ENCODE results near the gene HEMGN. TPM values are rescaled to one million over a fixed set of nuclear protein-coding genes. Genes with fewer than 3 reads are reported as not detected.
A peak's percentile ranks its signal among the peaks of the same experiment; 100 is the strongest.

HEMGN gene
- total and polyA plus RNA-seq, 2 experiments from 2014 or later = not detected

- DNase-seq (ENCODE audit: low spot score) = no peak
- H2AFZ ChIP-seq = no peak overlapping the region
- TF ChIP-seq CTCF (IDR thresholded peaks at IDR 0.05; ENCODE audit: poor library complexity) (no peak), EZH2phosphoT487 (IDR thresholded peaks at IDR 0.05; ENCODE audit: low read depth, severe bottlenecking, unreplicated experiment) (no peak), EZH2 (IDR thresholded peaks at IDR 0.05; ENCODE audit: borderline replicate concordance) (no peak)
These were observed 46.2 kb downstream of the HEMGN start for GRCh38 chr9:97891736-97892135.

GRCh38 chr9:97889941-97890887, 47.8 kb downstream of the HEMGN start:
- H4K20me1 ChIP-seq (ENCODE audit: insufficient read depth, poor library complexity, severe bottlenecking) = no peaks in the 10 kb centered on the region
- TF ChIP-seq EZH2phosphoT487 (IDR thresholded peaks at IDR 0.05; ENCODE audit: low read depth, severe bottlenecking, unreplicated experiment) (no peak), CTCF (IDR thresholded peaks at IDR 0.05; ENCODE audit: poor library complexity) (peak; percentile 53)
- no peak overlapping the region for H2AFZ ChIP-seq
- H3K27me3 ChIP-seq = no peaks in the 10 kb centered on the region
- DNase-seq (ENCODE audit: low spot score) = no peak
- H3K4me1 ChIP-seq (ENCODE audit: insufficient read depth) = no peaks in the 10 kb centered on the region
- no peak overlapping the region for H3K27ac ChIP-seq
- H3K4me3 ChIP-seq = no peak overlapping the region
- no peaks in the 10 kb centered on the region for H3K9me2 ChIP-seq (replicated peaks; ENCODE audit: insufficient read depth)
- no peak overlapping the region for H3K4me2 ChIP-seq
- 46% methylated on average over 9 of the region's 9 CpGs for WGBS (ENCODE audit: low lambda C conversion rate, missing lambda C conversion rate)
- H3K9me3 ChIP-seq (ENCODE audit: low read depth) = no peaks in the 10 kb centered on the region
- no peaks in the 10 kb centered on the region for H3K36me3 ChIP-seq (replicated peaks; ENCODE audit: insufficient read depth, low read depth)
- no peaks in the 10 kb centered on the region for H3K79me2 ChIP-seq

More at GRCh38 chr9:97891736-97892135, 46.2 kb downstream of the HEMGN start:
- H3K4me2 ChIP-seq = no peak overlapping the region
- H4K20me1 ChIP-seq (ENCODE audit: insufficient read depth, poor library complexity, severe bottlenecking) = no peaks in the 10 kb centered on the region
- no peak overlapping the region for H3K27ac ChIP-seq
- H3K4me1 ChIP-seq (ENCODE audit: insufficient read depth) = no peaks in the 10 kb centered on the region
- H3K36me3 ChIP-seq (replicated peaks; ENCODE audit: insufficient read depth, low read depth) = no peaks in the 10 kb centered on the region
- H3K9me3 ChIP-seq (ENCODE audit: low read depth) = no peaks in the 10 kb centered on the region
- no peak overlapping the region for H3K4me3 ChIP-seq
- WGBS (ENCODE audit: low lambda C conversion rate, missing lambda C conversion rate) = 86% methylated on average over 5 of the region's 5 CpGs
- no peaks in the 10 kb centered on the region for H3K27me3 ChIP-seq
- H3K79me2 ChIP-seq = no peaks in the 10 kb centered on the region
- H3K9me2 ChIP-seq (replicated peaks; ENCODE audit: insufficient read depth) = no peaks in the 10 kb centered on the region

- Histone ChIP-seq H3K79me2 (no peaks in the 10 kb centered on the region), H3K27me3 (no peaks in the 10 kb centered on the region), H3K4me2 (no peak overlapping the region), H3K36me3 (replicated peaks; ENCODE audit: insufficient read depth, low read depth) (no peaks in the 10 kb centered on the region), H3K4me1 (ENCODE audit: insufficient read depth) (no peaks in the 10 kb centered on the region), H3K9me3 (ENCODE audit: low read depth) (no peaks in the 10 kb centered on the region), H2AFZ (no peak overlapping the region), H3K4me3 (no peak overlapping the region), H3K9me2 (replicated peaks; ENCODE audit: insufficient read depth) (no peaks in the 10 kb centered on the region), H3K27ac (no peak overlapping the region), H4K20me1 (ENCODE audit: insufficient read depth, poor library complexity, severe bottlenecking) (no peaks in the 10 kb centered on the region)
- DNase-seq (ENCODE audit: low spot score) = no peak
- TF ChIP-seq EZH2phosphoT487 (IDR thresholded peaks at IDR 0.05; ENCODE audit: low read depth, severe bottlenecking, unreplicated experiment) (no peak), EZH2 (IDR thresholded peaks at IDR 0.05; ENCODE audit: borderline replicate concordance) (no peak), CTCF (IDR thresholded peaks at IDR 0.05; ENCODE audit: poor library complexity) (no peak)
- 82% methylated on average over 4 of the region's 4 CpGs for WGBS (ENCODE audit: low lambda C conversion rate, missing lambda C conversion rate)
These were observed 57.6 kb downstream of the HEMGN start for GRCh38 chr9:97880336-97880735.

Small RNA genes lying within 50 kb of the gene (small RNA-seq; reads per million reads assigned to genes)
- not detected for gene RF00019

Other genes with a start within 250 kb of the HEMGN start
- 7.7 and 12.6 TPM in 2 replicates for gene XPA, start 240.8 kb downstream of the HEMGN start, total RNA-seq
- gene XPA, start 240.8 kb downstream of the HEMGN start, polyA plus RNA-seq = 18.5 and 18.6 TPM in 2 replicates
- gene FOXE1, start 84.9 kb downstream of the HEMGN start, total RNA-seq = 0.67 and 0.88 TPM in 2 replicates
- 0.99 and 3.7 TPM in 2 replicates for gene FOXE1, start 84.9 kb downstream of the HEMGN start, polyA plus RNA-seq
- gene TRMO, start 15.7 kb downstream of the HEMGN start, total RNA-seq = 17.9 and 22.6 TPM in 2 replicates
- 10.3 and 10.8 TPM in 2 replicates for gene TRMO, start 15.7 kb downstream of the HEMGN start, polyA plus RNA-seq
- 15.4 and 18.5 TPM in 2 replicates for gene ANP32B, start 45.2 kb upstream of the HEMGN start, total RNA-seq
- 64.3 and 75.3 TPM in 2 replicates for gene ANP32B, start 45.2 kb upstream of the HEMGN start, polyA plus RNA-seq
- 62.9 and 65.5 TPM in 2 replicates for gene NANS, start 118.6 kb upstream of the HEMGN start, total RNA-seq
- gene NANS, start 118.6 kb upstream of the HEMGN start, polyA plus RNA-seq = 88.8 and 116 TPM in 2 replicates
- 10.0 and 12.2 TPM in 2 replicates for gene TRIM14, start 181.1 kb upstream of the HEMGN start, total RNA-seq
- 7.4 and 8.1 TPM in 2 replicates for gene TRIM14, start 181.1 kb upstream of the HEMGN start, polyA plus RNA-seq

Measured in hepatocyte (in vitro differentiated cells).